ENCODE results near the gene HEXIM1.

The HEXIM1 gene

GRCh38 chr17:45148183-45149036 lies at the start of gene HEXIM1:
HEXIM1 (plus strand) TSS chr17:45148475; CDS start chr17:45149191, 716 bp downstream.
- peak within 1 kb of the TSS; percentile 74 to 78 for H3K4me3 ChIP-seq
- intact Hi-C loops (cut with DNase I; ENCODE audit: low total_unique reads) = no loop called here
- no peaks in the 10 kb centered on the region for H3K9me3 ChIP-seq
- no peaks in the 10 kb centered on the region for H3K36me3 ChIP-seq
- peak within 1 kb of the TSS; percentile 97 to 99 for H3K27ac ChIP-seq
- no peak for TF ChIP-seq CTCF (IDR thresholded peaks at IDR 0.05)
- peaks cover 0 to 61% (median 53%) of the 10 kb centered on the region in 4 donors for H3K4me1 ChIP-seq
- no peaks in the 10 kb centered on the region for H3K27me3 ChIP-seq
- peak; percentile 99 to 100 for DNase-seq

GRCh38 chr17:45098869-45099616 lies 49.2 kb upstream of the HEXIM1 start:
- peak; percentile 91 to 93 for TF ChIP-seq CTCF (IDR thresholded peaks at IDR 0.05)
- H3K27ac ChIP-seq = peak overlapping the region; percentile 67 to 84
- H3K9me3 ChIP-seq = no peaks in the 10 kb centered on the region
- H3K4me1 ChIP-seq = peaks cover 0 to 60% (median 36%) of the 10 kb centered on the region in 4 donors
- peak; percentile 91 to 94 for DNase-seq
- no peak overlapping the region for H3K4me3 ChIP-seq
- intact Hi-C loops (cut with DNase I; ENCODE audit: low total_unique reads) = loop anchor here (5.0 kb wide), 2 partner anchors 33 to 47 kb away; partner anchors contain the start of genes DCAKD and PLCD3
- H3K27me3 ChIP-seq = no peaks in the 10 kb centered on the region
- peaks cover 78 to 92% (median 87%) of the 10 kb centered on the region in 3 donors for H3K36me3 ChIP-seq

- TF ChIP-seq CTCF (IDR thresholded peaks at IDR 0.05) = no peak
- Histone ChIP-seq H3K9me3 (no peaks in the 10 kb centered on the region), H3K4me1 (peaks cover 0 to 35% (median 22%) of the 10 kb centered on the region in 4 donors), H3K27me3 (no peaks in the 10 kb centered on the region), H3K36me3 (peaks cover 84 to 97% (median 92%) of the 10 kb centered on the region in 3 donors), H3K4me3 (no peak overlapping the region), H3K27ac (peak overlapping the region; percentile 29 to 39)
- intact Hi-C loops (cut with DNase I; ENCODE audit: low total_unique reads) = loop anchor here (5.0 kb wide), 1 partner anchor 79 kb away; no protein-coding TSS in a partner anchor
- DNase-seq = no peak
These were observed 46.8 kb upstream of the HEXIM1 start for GRCh38 chr17:45101546-45101882.

- intact Hi-C loops (cut with DNase I; ENCODE audit: low total_unique reads) = loop anchor here (5.0 kb wide), 1 partner anchor 80 kb away; no protein-coding TSS in a partner anchor
- DNase-seq = no peak
- no peaks in the 10 kb centered on the region for H3K27me3 ChIP-seq
- H3K36me3 ChIP-seq = peaks cover 84 to 97% (median 92%) of the 10 kb centered on the region in 3 donors
- H3K4me3 ChIP-seq = no peak overlapping the region
- H3K9me3 ChIP-seq = no peaks in the 10 kb centered on the region
- peak overlapping the region; percentile 29 to 39 for H3K27ac ChIP-seq
- no peak for TF ChIP-seq CTCF (IDR thresholded peaks at IDR 0.05)
- peaks cover 0 to 34% (median 21%) of the 10 kb centered on the region in 4 donors for H3K4me1 ChIP-seq
These were observed 46.1 kb upstream of the HEXIM1 start for GRCh38 chr17:45101883-45102811.

- Histone ChIP-seq H3K4me3 (no peak overlapping the region), H3K27me3 (no peaks in the 10 kb centered on the region), H3K36me3 (peaks cover 81 to 97% (median 92%) of the 10 kb centered on the region in 3 donors), H3K27ac (peak overlapping the region in 1 of 2 donors; percentile 39), H3K9me3 (no peaks in the 10 kb centered on the region), H3K4me1 (peaks cover 0 to 35% (median 23%) of the 10 kb centered on the region in 4 donors)
- intact Hi-C loops (cut with DNase I; ENCODE audit: low total_unique reads) = loop anchor here (5.0 kb wide), 1 partner anchor 81 kb away; no protein-coding TSS in a partner anchor
- no peak for TF ChIP-seq CTCF (IDR thresholded peaks at IDR 0.05)
- DNase-seq = no peak
These were observed 45.4 kb upstream of the HEXIM1 start for GRCh38 chr17:45102856-45103255.
